ENCODE results near the gene PPM1H.
A peak's percentile ranks its signal among the peaks of the same experiment; 100 is the strongest.

Gene PPM1H

GRCh38 chr12:62621101-62621638, 313.8 kb downstream of the PPM1H start:
- H3K4me3 ChIP-seq (ENCODE audit: control insufficient read depth, low read depth, low read length), result no peak overlapping the region
- DNase-seq (ENCODE audit: low read depth), result no peak
- TF ChIP-seq, protein P1, sequence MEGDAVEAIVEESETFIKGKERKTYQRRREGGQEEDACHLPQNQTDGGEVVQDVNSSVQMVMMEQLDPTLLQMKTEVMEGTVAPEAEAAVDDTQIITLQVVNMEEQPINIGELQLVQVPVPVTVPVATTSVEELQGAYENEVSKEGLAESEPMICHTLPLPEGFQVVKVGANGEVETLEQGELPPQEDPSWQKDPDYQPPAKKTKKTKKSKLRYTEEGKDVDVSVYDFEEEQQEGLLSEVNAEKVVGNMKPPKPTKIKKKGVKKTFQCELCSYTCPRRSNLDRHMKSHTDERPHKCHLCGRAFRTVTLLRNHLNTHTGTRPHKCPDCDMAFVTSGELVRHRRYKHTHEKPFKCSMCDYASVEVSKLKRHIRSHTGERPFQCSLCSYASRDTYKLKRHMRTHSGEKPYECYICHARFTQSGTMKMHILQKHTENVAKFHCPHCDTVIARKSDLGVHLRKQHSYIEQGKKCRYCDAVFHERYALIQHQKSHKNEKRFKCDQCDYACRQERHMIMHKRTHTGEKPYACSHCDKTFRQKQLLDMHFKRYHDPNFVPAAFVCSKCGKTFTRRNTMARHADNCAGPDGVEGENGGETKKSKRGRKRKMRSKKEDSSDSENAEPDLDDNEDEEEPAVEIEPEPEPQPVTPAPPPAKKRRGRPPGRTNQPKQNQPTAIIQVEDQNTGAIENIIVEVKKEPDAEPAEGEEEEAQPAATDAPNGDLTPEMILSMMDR (conservative IDR thresholded peaks at IDR 0.05; ENCODE audit: control insufficient read depth, insufficient read depth, low read depth, low read length), result no peak

DNA sequence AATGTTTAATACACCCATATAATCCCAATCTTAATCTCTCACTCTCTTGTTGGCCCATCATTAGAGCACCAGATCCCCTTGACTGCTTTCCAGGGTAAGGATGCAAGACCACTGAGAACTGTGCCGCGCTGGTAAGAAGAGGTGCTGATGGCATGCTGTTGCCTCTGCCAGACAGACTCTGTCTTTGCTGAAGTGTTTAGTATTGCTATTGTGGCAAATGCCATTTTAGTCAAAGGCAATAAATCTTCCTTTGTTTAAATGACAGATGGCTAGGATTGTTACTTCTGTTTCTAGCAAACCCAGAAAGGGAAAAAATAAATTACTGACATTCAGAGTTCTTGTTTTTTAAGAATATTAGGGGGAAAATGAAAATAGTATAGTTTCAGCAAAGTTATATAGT, 316.0 kb downstream of the PPM1H start:
- no peak overlapping the region for H3K4me3 ChIP-seq (ENCODE audit: control insufficient read depth, low read depth, low read length)
- TF ChIP-seq, protein P1 (conservative IDR thresholded peaks at IDR 0.05; ENCODE audit: control insufficient read depth, insufficient read depth, low read depth, low read length), result no peak
- no peak for DNase-seq (ENCODE audit: low read depth)

GRCh38 chr12:62618319-62618718, 316.6 kb downstream of the PPM1H start:
- TF ChIP-seq, protein P1 (conservative IDR thresholded peaks at IDR 0.05; ENCODE audit: control insufficient read depth, insufficient read depth, low read depth, low read length), result no peak
- no peak overlapping the region for H3K4me3 ChIP-seq (ENCODE audit: control insufficient read depth, low read depth, low read length)
- no peak for DNase-seq (ENCODE audit: low read depth)

GRCh38 chr12:62613081-62613480, 321.9 kb downstream of the PPM1H start:
- TF ChIP-seq, protein P1 (conservative IDR thresholded peaks at IDR 0.05; ENCODE audit: control insufficient read depth, insufficient read depth, low read depth, low read length), result no peak
- DNase-seq (ENCODE audit: low read depth), result peak; percentile 33
- H3K4me3 ChIP-seq (ENCODE audit: control insufficient read depth, low read depth, low read length), result no peak overlapping the region

GRCh38 chr12:62606654-62607053, 328.3 kb downstream of the PPM1H start:
- TF ChIP-seq, protein P1 (conservative IDR thresholded peaks at IDR 0.05; ENCODE audit: control insufficient read depth, insufficient read depth, low read depth, low read length), result no peak
- no peak overlapping the region for H3K4me3 ChIP-seq (ENCODE audit: control insufficient read depth, low read depth, low read length)
- no peak for DNase-seq (ENCODE audit: low read depth)

GRCh38 chr12:62605981-62606380, 329.0 kb downstream of the PPM1H start:
- TF ChIP-seq, protein P1 (conservative IDR thresholded peaks at IDR 0.05; ENCODE audit: control insufficient read depth, insufficient read depth, low read depth, low read length), result no peak
- no peak overlapping the region for H3K4me3 ChIP-seq (ENCODE audit: control insufficient read depth, low read depth, low read length)

GRCh38 chr12:62604871-62605270, 330.1 kb downstream of the PPM1H start:
- DNase-seq (ENCODE audit: low read depth), result peak; percentile 40
- TF ChIP-seq, protein P1 (conservative IDR thresholded peaks at IDR 0.05; ENCODE audit: control insufficient read depth, insufficient read depth, low read depth, low read length), result no peak
- H3K4me3 ChIP-seq (ENCODE audit: control insufficient read depth, low read depth, low read length), result peak overlapping the region; percentile 76

More at GRCh38 chr12:62605981-62606380, 329.0 kb downstream of the PPM1H start:
- no peak for DNase-seq (ENCODE audit: low read depth)
